GM23248 (cell line): ENCODE measurements around the gene CENPVL1. TPM values are rescaled to one million over a fixed set of nuclear protein-coding genes. Genes with fewer than 3 reads are reported as not detected.

Experiments
- DNase-seq: peaks from one replicate; pipeline ENCODE4 v3.0.0-alpha.2; 2015
- H2AFZ ChIP-seq: fragments of 200-600 bp; sonication (generic); 2 replicates; pipeline ENCODE4 v1.6.1; 2016; ENCODE audit warnings: antibody characterized with exemption
- H3F3A ChIP-seq: fragments of 200-600 bp; sonication (generic); 2 replicates; pipeline ENCODE4 v1.6.1; 2016; ENCODE audit warnings: mild to moderate bottlenecking, antibody characterized with exemption, mixed run types; ENCODE audit not compliant: insufficient read depth
- H3K27ac ChIP-seq: fragments of 200-600 bp; sonication (generic); 2 replicates; pipeline ENCODE4 v1.5.1; 2016; ENCODE audit warnings: mild to moderate bottlenecking
- H3K27me3 ChIP-seq: fragments of 200-600 bp; sonication (generic); replicated peaks from 2 replicates; pipeline ENCODE4 v1.6.1; 2016; ENCODE audit warnings: mild to moderate bottlenecking; ENCODE audit not compliant: insufficient read depth
- H3K36me3 ChIP-seq: fragments of 200-600 bp; sonication (generic); 2 replicates; pipeline ENCODE4 v1.6.1; 2016; ENCODE audit warnings: low read depth, mild to moderate bottlenecking
- H3K4me1 ChIP-seq: fragments of 200-600 bp; sonication (generic); 2 replicates; pipeline ENCODE4 v1.6.1; 2016; ENCODE audit warnings: mild to moderate bottlenecking; ENCODE audit not compliant: insufficient read depth
- H3K4me2 ChIP-seq: fragments of 200-600 bp; sonication (generic); one replicate; pipeline ENCODE4 v1.6.1; 2016; ENCODE audit warnings: mild to moderate bottlenecking; ENCODE audit not compliant: unreplicated experiment
- H3K4me3 ChIP-seq: fragments of 200-600 bp; sonication (generic); 2 replicates; pipeline ENCODE4 v1.5.1; 2016; ENCODE audit warnings: mild to moderate bottlenecking
- H3K79me2 ChIP-seq: fragments of 200-600 bp; sonication (generic); 2 replicates; pipeline ENCODE4 v1.6.1; 2016; ENCODE audit warnings: mild to moderate bottlenecking; ENCODE audit not compliant: insufficient read depth
- H3K9ac ChIP-seq: fragments of 200-600 bp; sonication (generic); 2 replicates; pipeline ENCODE4 v1.6.1; 2016; ENCODE audit warnings: mild to moderate bottlenecking
- H3K9me2 ChIP-seq: fragments of 200-600 bp; sonication (generic); 2 replicates; pipeline ENCODE4 v1.6.1; 2016; ENCODE audit warnings: mixed run types, mild to moderate bottlenecking, moderate library complexity; ENCODE audit not compliant: insufficient read depth
- H3K9me3 ChIP-seq: fragments of 200-600 bp; sonication (generic); one replicate; pipeline ENCODE4 v1.6.1; 2017; ENCODE audit warnings: low read depth
- H4K20me1 ChIP-seq: fragments of 200-600 bp; sonication (generic); 2 replicates; pipeline ENCODE4 v1.6.0; 2016; ENCODE audit not compliant: insufficient read depth
- EZH2 ChIP-seq: fragments of 200-600 bp; sonication (generic); IDR thresholded peaks from 2 replicates; pipeline ENCODE4 v1.6.1; 2018; ENCODE audit warnings: antibody characterized with exemption, mild to moderate bottlenecking; ENCODE audit not compliant: insufficient read depth, poor library complexity, severe bottlenecking
- EZH2phosphoT487 ChIP-seq: fragments of 200-600 bp; sonication (generic); IDR thresholded peaks from 2 replicates; pipeline ENCODE4 v1.6.1; 2018; ENCODE audit warnings: antibody characterized with exemption, moderate library complexity, mild to moderate bottlenecking, low read depth; ENCODE audit not compliant: insufficient read depth
- WGBS, 2 experiments: methylation state at CpG; one replicate each; pipeline ENCODE4 v1.1.6; 2015 to 2017; ENCODE audit warnings: low lambda C conversion rate in 2 of 2, low coverage in 1 of 2; ENCODE audit errors: missing lambda C conversion rate in 2 of 2; 5-methylcytosine and 5-hydroxymethylcytosine counted together
- in situ Hi-C: fragments of 300-500 bp; cut with MboI; formaldehyde crosslinking; loops from 2 replicates; pipeline ENCODE4 v1.15.0; 2020
- polyA plus RNA-seq: library from polyadenylated mRNA; unstranded; fragments of >200 nt; fragmentation: Nextera tagmentation; extraction: Ambion mirVana; gene quantifications from 2 replicates; pipeline ENCODE4 v1.2.1, GENCODE V29; 2016
- total RNA-seq: library from RNA; depleted of rRNA; stranded (reverse); fragments of >200 nt; shearing (Covaris generic); gene quantifications from 2 replicates; pipeline ENCODE4 v1.2.3, GENCODE V29; 2014; rRNA removed

The CENPVL1 gene
- total and polyA plus RNA-seq, 2 experiments from 2014 or later: not detected

- H3K79me2 ChIP-seq: no peaks in the 10 kb centered on the region
- no peaks in the 10 kb centered on the region for H3K36me3 ChIP-seq
- no peak overlapping the region for H3K4me3 ChIP-seq
- TF ChIP-seq EZH2phosphoT487 (no peak), EZH2 (no peak)
- no peaks in the 10 kb centered on the region for H3K27me3 ChIP-seq
- no peak overlapping the region for H3K9ac ChIP-seq
- H3K4me2 ChIP-seq: no peak overlapping the region
- 61 to 67% methylated on average over 4 of the region's 4 CpGs for WGBS, 2 experiments
- no peak overlapping the region for H2AFZ ChIP-seq
- DNase-seq: no peak
- H3F3A ChIP-seq: no peaks in the 10 kb centered on the region
- no peaks in the 10 kb centered on the region for H3K4me1 ChIP-seq
- H4K20me1 ChIP-seq: no peaks in the 10 kb centered on the region
- H3K9me3 ChIP-seq: no peaks in the 10 kb centered on the region
- H3K27ac ChIP-seq: no peak overlapping the region
- H3K9me2 ChIP-seq: no peaks in the 10 kb centered on the region
- in situ Hi-C loops: no loop called here
Observed at GRCh38 chrX:51760657-51761056, 50.3 kb downstream of the CENPVL1 start.

Other genes starting within 250 kb of the CENPVL1 start
- 12.0 and 12.4 TPM in 2 replicates for gene NUDT11, start 213.9 kb upstream of the CENPVL1 start, total RNA-seq
- 8.1 and 8.2 TPM in 2 replicates for gene NUDT11, start 213.9 kb upstream of the CENPVL1 start, polyA plus RNA-seq
- gene CENPVL3, start 91.6 kb upstream of the CENPVL1 start, total RNA-seq: not detected in 2 replicates
- not detected in 2 replicates for gene CENPVL3, start 91.6 kb upstream of the CENPVL1 start, polyA plus RNA-seq
- gene CENPVL2, start 27.7 kb upstream of the CENPVL1 start, total RNA-seq: not detected in 2 replicates
- gene CENPVL2, start 27.7 kb upstream of the CENPVL1 start, polyA plus RNA-seq: not detected in 2 replicates
- gene GSPT2, start 32.9 kb downstream of the CENPVL1 start, total RNA-seq: 5.2 and 7.8 TPM in 2 replicates
- 10.2 and 10.4 TPM in 2 replicates for gene GSPT2, start 32.9 kb downstream of the CENPVL1 start, polyA plus RNA-seq
- 261 and 293 TPM in 2 replicates for gene MAGED1, start 183.1 kb downstream of the CENPVL1 start, total RNA-seq
- 351 and 357 TPM in 2 replicates for gene MAGED1, start 183.1 kb downstream of the CENPVL1 start, polyA plus RNA-seq